Rectal smooth muscle tissue (tissue), 1 donor: ENCODE data around the gene SYT12.

Experiments used
- H3K27ac ChIP-seq: one replicate; pipeline ENCODE4 v1.7.0; 2013; ENCODE audit warnings: low read depth, low read length, inconsistent platforms
- H3K27me3 ChIP-seq: one replicate; pipeline ENCODE4 v1.7.0; 2013; ENCODE audit warnings: low read length; ENCODE audit not compliant: control insufficient read depth, insufficient read depth
- H3K36me3 ChIP-seq: one replicate; pipeline ENCODE4 v1.7.0; 2013; ENCODE audit warnings: low read length; ENCODE audit not compliant: control insufficient read depth, insufficient read depth
- H3K4me1 ChIP-seq: one replicate; pipeline ENCODE4 v1.7.0; 2013; ENCODE audit warnings: low read length; ENCODE audit not compliant: control insufficient read depth, insufficient read depth
- H3K4me3 ChIP-seq: one replicate; pipeline ENCODE4 v1.7.0; 2013; ENCODE audit warnings: low read length
- H3K9ac ChIP-seq: one replicate; pipeline ENCODE4 v1.7.0; 2013; ENCODE audit warnings: low read length

Gene SYT12, protein sequence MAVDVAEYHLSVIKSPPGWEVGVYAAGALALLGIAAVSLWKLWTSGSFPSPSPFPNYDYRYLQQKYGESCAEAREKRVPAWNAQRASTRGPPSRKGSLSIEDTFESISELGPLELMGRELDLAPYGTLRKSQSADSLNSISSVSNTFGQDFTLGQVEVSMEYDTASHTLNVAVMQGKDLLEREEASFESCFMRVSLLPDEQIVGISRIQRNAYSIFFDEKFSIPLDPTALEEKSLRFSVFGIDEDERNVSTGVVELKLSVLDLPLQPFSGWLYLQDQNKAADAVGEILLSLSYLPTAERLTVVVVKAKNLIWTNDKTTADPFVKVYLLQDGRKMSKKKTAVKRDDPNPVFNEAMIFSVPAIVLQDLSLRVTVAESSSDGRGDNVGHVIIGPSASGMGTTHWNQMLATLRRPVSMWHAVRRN

DNA sequence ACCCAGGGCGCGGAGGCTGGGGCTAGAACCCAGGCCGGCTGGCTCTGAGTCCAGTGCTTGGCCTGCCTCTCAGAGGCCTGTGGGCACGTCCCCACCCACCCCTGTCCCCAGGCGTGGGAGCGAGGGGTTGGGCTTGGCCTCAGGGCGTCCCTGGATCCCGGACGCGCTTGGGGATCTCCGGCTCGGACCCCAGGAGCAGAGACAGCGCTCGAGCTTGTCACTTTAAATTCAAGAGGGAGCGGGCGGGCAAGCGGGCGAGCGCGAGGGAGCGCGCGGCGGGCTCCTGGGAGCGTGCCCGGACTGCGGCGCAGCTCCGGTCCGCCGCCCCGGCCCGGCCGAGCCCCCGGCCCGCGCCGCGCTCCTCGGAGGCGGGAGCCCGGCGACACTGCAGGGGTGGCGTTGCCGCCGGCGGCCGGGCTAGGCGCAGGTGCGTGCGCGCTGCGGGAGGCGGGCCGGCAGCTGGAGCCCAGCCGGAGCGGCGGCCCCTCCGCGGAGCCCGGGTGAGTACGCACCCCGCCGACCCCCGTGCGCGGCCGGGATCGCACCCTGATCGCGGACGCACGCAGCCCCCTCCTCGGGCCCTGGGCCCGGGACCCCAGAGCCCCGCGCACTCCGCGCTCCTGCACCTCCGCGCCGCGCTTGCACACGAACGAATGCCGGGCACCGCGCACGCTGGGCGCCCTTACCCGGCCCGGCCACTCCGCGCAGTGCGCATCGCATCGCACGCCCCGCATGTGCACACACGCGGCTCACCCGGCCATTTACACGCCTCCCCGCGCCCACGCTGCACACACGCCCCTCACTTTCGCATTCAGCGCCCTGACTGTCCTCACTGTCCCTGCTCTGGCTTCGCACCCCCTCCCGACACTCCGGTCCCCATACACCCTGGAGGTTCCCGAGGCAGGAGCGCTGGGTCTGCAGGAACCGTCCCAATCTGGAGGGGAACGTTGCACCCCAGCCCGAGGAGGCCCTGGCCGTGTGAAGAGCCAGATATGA is at the start of gene SYT12:
SYT12 (plus strand) TSS at position 174 of the 996 bp plus-strand sequence. CDS start 7,011 bp downstream, outside the sequence.
- Histone ChIP-seq H3K27ac (no peak within 1 kb of the TSS), H3K4me1 (no peaks in the 10 kb centered on the region), H3K9ac (no peak within 1 kb of the TSS), H3K36me3 (no peaks in the 10 kb centered on the region), H3K4me3 (peak within 1 kb of the TSS; percentile 54), H3K27me3 (peaks cover 15% of the 10 kb centered on the region)

DNA sequence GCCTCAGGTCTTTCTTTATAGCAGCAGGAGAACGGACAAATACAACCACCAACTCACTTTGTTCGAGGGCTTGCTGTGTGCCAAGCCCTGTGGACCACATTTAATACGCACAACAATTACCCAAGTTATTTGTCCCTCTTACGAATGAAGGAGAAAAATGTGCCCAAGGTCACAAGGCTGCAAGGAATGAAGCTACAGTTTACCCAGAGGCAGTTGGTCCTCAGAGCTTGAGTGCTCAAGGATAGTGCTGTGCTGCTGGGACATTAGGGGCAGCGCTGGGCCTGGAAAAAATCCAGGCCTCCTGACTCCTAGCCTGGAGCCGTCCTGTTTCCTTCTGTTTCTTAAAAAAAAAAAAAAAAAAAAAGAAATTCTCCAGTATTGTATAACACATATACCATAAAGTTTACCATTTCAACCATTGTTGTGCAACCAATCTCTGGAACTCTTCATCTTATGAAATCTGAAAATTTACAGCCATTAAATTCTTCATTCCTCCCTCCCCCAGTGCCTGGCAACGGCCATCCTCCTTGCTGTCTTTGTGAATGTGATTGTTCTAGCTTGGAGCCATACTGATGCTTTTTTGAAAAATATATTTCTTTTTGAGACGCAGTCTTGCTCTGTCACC is 48.9 kb upstream of the SYT12 start:
- Histone ChIP-seq H3K4me1 (no peaks in the 10 kb centered on the region), H3K36me3 (no peaks in the 10 kb centered on the region), H3K27me3 (no peaks in the 10 kb centered on the region), H3K4me3 (no peak overlapping the region), H3K9ac (no peak overlapping the region), H3K27ac (no peak overlapping the region)

DNA sequence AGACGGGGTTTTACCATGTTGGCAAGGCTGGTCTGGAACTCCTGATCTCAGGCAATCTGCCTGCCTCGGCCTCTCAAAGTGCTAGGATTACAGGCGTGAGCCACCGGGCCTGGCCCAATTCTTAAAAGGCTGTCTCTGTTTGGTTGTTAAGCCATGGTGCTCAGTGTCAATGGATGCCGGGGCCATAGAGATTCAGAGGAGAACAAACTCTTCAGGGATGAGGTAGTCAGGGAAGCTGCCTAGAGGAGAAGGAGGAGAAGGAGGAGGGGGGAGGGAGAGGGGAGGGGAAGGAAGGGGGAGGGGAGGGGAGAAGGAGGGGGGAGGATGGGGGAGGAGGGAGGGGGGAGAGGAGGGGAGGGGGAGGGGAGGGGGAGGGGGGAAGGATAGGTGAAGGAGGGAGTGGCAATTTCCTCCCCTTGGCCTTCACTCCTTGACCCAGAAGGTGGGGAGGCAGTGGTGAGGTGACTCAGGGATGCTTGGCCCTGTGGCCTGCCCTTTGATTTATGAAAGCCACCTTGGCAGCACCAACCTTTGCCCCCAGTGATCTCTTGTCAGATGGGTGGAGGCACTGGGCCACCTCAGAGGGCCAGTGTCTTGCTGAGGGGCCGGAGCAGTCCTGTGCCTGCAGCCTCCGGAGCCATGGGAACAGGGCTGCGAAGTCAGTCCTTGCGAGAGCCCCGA is 48.1 kb upstream of the SYT12 start, which contains the start of gene C11orf86:
C11orf86 (plus strand) TSS at position 581 of the 681 bp plus-strand sequence; CDS start at position 640, 59 bp downstream.
- no peaks in the 10 kb centered on the region for H3K36me3 ChIP-seq
- no peaks in the 10 kb centered on the region for H3K4me1 ChIP-seq
- H3K27me3 ChIP-seq = no peaks in the 10 kb centered on the region
- no peak within 1 kb of the TSS for H3K4me3 ChIP-seq
- H3K9ac ChIP-seq = no peak within 1 kb of the TSS
- no peak within 1 kb of the TSS for H3K27ac ChIP-seq

DNA sequence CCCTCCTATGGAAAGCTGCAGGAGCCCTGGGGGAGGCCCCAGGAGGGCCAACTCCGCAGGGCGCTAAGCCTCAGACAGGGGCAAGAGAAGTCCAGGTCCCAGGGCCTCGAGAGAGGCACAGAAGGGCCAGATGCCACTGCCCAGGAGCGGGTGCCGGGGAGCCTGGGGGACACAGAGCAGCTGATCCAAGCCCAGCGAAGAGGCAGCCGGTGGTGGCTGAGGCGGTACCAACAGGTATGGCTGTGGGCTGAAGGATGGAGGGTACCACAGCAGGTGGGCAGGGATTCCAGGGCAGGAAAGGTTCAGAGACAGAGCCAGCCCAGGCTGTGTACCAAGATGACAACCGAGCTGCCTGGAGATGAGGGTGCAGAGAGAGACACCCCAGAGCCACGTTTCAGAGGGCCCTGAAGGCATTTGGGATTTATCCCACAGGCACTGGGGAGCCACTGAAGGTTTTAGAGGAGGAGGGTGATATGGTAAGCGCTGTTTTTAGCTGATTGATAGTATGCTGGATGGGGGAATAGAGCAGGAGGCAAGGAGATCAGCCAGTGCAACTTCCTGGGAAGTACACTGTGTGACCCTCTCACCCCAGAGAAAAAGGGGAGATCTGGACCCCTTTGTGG is 47.4 kb upstream of the SYT12 start:
- Histone ChIP-seq H3K27me3 (no peaks in the 10 kb centered on the region), H3K9ac (no peak overlapping the region), H3K27ac (no peak overlapping the region), H3K4me3 (no peak overlapping the region), H3K4me1 (no peaks in the 10 kb centered on the region), H3K36me3 (no peaks in the 10 kb centered on the region)

DNA sequence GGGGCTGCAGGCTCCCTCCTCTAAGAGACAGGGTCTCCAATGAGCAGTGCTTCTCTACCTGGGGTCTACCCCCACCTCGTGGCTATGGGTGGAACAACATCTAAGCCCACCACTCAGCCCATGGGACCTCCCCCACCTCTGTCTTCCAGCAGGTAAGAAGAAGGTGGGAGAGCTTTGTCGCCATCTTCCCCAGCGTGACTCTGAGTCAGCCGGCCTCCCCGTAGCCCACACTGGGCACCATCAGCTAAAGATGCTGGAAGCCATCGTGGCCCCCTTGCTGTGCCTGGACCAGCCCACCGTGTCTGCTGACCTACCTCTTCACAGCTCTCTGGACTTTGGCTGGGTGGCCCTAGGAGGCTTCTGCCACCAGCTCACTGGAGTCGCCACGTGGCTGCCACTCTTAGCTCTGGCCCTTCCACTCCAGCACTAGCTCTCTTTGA is 46.9 kb upstream of the SYT12 start:
- H3K27me3 ChIP-seq = no peaks in the 10 kb centered on the region
- H3K4me1 ChIP-seq = no peaks in the 10 kb centered on the region
- no peak overlapping the region for H3K9ac ChIP-seq
- H3K4me3 ChIP-seq = no peak overlapping the region
- H3K27ac ChIP-seq = no peak overlapping the region
- no peaks in the 10 kb centered on the region for H3K36me3 ChIP-seq

DNA sequence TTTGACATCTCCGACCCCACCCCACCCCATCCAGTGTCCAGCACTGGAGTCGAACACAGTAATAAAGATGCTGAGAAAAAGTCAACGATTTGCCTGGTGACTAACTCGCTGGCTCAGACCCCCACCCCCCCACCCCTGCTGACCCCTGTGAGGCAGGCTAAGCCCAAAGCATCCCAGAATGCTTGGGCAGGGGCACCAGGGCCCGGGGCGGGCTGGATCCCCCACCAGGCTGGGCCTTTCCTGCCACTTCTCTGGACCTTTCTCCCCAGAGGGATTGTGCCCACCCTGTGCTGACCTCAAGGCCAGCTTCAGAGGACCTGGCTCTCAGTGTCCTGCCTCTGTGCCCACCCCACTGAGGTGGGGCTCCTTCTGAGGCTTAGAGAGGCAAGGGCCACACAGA is 46.0 kb upstream of the SYT12 start:
- no peak overlapping the region for H3K27ac ChIP-seq
- no peak overlapping the region for H3K4me3 ChIP-seq
- H3K4me1 ChIP-seq = no peaks in the 10 kb centered on the region
- H3K9ac ChIP-seq = no peak overlapping the region
- no peaks in the 10 kb centered on the region for H3K27me3 ChIP-seq
- no peaks in the 10 kb centered on the region for H3K36me3 ChIP-seq

DNA sequence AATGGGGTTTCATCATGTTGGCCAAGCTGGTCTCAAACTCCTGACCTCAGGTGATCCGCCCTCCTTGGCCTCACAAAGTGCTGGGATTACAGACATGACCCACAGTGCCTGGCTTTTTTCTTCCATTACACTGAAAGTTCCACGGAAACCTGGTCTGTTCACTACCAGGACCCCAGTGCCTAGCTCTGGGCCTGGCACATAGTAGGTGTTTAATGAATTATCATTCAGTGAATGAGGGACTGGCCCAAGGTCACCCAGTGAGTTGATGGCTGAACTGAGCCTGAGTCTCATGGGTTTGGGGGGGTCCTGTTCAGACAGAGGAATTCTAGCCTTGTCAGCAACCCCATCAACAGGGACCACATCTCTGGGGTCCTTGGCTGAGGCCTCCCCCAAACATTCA is 44.7 kb upstream of the SYT12 start:
- Histone ChIP-seq H3K9ac (no peak overlapping the region), H3K27ac (no peak overlapping the region), H3K36me3 (no peaks in the 10 kb centered on the region), H3K4me3 (no peak overlapping the region), H3K27me3 (no peaks in the 10 kb centered on the region), H3K4me1 (no peaks in the 10 kb centered on the region)

DNA sequence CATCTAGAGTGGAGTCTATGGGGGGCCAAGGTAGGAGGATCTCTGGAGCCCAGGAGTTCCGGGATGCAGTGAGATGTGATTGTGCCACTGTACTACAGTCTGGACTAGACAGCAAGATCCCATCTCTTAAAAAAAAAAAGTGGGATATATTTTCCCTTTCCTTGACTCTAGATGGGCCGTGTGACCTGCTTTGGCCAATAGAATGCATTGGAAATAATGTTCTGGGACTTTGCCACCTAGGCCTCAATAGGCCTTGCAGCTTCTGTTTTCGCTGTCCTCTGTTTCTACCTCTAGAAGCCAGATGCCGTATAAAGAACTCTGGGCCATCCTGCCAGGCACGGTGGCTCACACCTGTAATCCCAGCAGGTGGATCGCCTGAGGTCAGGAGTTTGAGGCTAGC is 44.2 kb upstream of the SYT12 start:
- Histone ChIP-seq H3K4me3 (no peak overlapping the region), H3K36me3 (no peaks in the 10 kb centered on the region), H3K9ac (no peak overlapping the region), H3K27ac (no peak overlapping the region), H3K27me3 (no peaks in the 10 kb centered on the region), H3K4me1 (no peaks in the 10 kb centered on the region)

DNA sequence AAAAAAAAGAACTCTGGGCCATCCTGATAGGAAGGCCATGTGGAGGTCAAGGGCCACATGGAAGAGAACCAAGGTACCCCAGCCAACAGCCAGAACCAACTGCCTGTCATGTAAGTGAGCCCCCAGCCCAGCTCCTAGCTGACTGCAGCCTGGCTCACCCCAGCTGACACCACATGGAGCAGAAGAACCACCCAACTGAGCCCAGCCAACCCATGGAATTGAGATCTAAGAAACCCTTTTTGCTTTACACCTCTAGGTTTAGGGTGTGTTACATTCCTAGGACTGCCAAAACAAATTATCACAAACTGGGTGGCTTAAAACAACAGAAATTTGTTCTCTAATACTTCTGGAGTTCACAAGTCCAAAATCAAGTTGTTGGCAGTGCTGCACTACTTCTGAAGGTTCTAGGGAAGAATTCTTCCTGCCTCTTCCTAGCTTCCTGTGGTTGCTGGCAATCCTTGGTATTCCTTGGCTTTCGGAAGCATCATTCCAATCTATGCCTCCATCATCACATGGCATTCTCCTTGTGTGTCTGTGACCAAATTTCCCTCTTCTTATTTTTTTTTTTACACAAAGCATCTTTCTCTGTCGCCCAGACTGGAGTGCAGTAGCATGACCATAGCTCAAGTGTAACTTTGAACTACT is 43.5 kb upstream of the SYT12 start:
- H3K4me3 ChIP-seq = no peak overlapping the region
- H3K27ac ChIP-seq = no peak overlapping the region
- H3K4me1 ChIP-seq = no peaks in the 10 kb centered on the region
- H3K9ac ChIP-seq = no peak overlapping the region
- H3K27me3 ChIP-seq = no peaks in the 10 kb centered on the region
- H3K36me3 ChIP-seq = no peaks in the 10 kb centered on the region

DNA sequence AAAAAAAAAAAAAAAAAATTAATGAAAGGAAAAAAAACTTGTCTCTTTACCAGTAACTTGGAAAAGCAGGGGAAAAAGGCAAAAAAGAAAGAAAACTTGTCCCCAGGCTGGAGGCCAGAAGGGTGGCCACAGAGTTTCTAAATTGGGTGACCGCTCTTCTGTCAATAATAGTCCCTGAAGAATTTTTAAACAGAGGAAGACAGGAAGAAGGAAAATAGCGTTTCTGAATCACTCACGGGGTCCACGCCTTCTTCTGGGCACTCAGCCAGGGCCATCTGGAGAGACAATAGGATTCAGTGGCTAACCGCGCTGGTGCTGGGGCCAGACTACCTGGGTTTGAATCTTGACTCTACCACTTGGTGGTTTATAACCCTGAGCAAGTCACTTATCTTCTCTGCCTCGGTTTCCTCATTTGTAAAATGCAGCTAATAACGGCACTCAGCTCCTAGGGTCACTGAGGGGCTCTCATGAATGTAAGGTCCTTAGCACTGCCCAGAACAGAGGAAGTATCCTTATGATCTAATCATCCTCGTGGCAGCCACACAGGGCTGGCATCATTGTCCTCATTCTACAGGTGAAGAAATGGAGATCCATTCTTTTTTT is 40.9 kb upstream of the SYT12 start:
- Histone ChIP-seq H3K4me3 (no peak overlapping the region), H3K4me1 (no peaks in the 10 kb centered on the region), H3K36me3 (no peaks in the 10 kb centered on the region), H3K27me3 (no peaks in the 10 kb centered on the region), H3K9ac (no peak overlapping the region), H3K27ac (no peak overlapping the region)
